Right lobe of liver (tissue), 4 donors: ENCODE data around the gene PHB1.

Experiments used
- CTCF ChIP-seq, 4 donors: fragments of 200-600 bp in 3 of 4; fragments of 450-650 bp in 1 of 4; IDR thresholded peaks; one replicate each; pipeline versions ENCODE4 v1.5.1 to v1.8.0; 2016 to 2022; ENCODE audit warnings: antibody characterized with exemption in 4 of 4, mild to moderate bottlenecking in 2 of 4
- POLR2A ChIP-seq: fragments of 450-650 bp; IDR thresholded peaks from one replicate; pipeline ENCODE4 v1.6.1; 2017; ENCODE audit warnings: antibody characterized with exemption, mild to moderate bottlenecking
- donor health status: DM: no; HTN: no; CAD: no.
- donor health status: DM: no; HTN: no; CAD: no.
- donor health status: DM: no; HTN: yes; CAD: no.

GRCh38 chr17:49438436-49439278, 24.0 kb upstream of the PHB1 start:
- TF ChIP-seq POLR2A, result no peak
- TF ChIP-seq CTCF (IDR thresholded peaks at IDR 0.05), result no peak
